NAMALWA (cell line): ENCODE results near the gene SOX2.

ENCODE experiments used
- DNase-seq: peaks from one replicate; pipeline ENCODE4 v3.0.0-alpha.2; 2015; ENCODE audit warnings: low spot score

The SOX2 gene

DNA sequence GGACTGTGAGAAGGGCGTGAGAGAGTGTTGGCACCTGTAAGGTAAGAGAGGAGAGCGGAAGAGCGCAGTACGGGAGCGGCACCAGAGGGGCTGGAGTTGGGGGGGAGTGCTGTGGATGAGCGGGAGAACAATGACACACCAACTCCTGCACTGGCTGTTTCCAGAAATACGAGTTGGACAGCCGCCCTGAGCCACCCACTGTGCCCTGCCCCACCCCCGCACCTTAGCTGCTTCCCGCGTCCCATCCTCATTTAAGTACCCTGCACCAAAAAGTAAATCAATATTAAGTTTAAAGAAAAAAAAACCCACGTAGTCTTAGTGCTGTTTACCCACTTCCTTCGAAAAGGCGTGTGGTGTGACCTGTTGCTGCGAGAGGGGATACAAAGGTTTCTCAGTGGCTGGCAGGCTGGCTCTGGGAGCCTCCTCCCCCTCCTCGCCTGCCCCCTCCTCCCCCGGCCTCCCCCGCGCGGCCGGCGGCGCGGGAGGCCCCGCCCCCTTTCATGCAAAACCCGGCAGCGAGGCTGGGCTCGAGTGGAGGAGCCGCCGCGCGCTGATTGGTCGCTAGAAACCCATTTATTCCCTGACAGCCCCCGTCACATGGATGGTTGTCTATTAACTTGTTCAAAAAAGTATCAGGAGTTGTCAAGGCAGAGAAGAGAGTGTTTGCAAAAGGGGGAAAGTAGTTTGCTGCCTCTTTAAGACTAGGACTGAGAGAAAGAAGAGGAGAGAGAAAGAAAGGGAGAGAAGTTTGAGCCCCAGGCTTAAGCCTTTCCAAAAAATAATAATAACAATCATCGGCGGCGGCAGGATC is at the start of gene SOX2:
Gene SOX2 (plus strand): TSS at position 601 of the 811 bp plus-strand sequence. CDS start 436 bp downstream, outside the sequence.
- DNase-seq: no peak

DNA sequence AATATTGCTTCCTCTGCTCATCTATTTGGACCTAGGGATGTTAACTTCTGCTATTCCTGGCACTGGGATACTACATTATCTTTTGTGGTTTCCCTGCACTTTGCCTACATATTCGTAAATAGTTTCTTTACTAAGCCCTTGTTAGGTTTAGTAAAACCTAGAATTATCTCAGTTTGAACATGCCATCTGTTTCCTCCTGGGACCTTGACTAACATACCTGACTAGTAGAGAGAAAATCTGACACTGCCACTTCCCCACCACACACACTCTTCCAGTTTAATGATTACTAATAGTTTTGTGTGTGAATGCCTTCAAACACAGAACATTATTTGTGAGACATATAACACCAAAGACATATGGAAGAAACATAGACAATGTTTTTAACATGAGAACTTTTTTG is 28.2 kb upstream of the SOX2 start:
- no peak for DNase-seq

DNA sequence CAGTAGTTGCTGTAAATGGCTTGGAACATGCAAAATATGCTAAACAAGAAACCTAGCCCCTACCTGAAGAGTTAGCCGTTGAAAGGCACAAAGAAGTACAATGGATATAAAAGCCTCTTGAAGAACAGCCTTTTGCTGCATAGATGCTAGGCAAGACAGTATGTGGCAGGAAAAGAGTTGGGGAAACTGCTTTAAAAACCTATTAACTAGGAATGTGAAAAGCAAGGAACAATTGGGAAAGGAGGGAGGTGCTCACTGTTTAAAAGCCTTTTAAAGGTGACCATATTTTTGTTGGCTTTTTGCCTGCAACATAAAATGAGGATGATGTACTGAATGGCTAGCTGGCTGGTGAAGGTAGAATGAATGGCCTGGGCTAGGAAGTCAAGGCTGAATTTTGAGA is 24.5 kb upstream of the SOX2 start:
- DNase-seq: no peak

DNA sequence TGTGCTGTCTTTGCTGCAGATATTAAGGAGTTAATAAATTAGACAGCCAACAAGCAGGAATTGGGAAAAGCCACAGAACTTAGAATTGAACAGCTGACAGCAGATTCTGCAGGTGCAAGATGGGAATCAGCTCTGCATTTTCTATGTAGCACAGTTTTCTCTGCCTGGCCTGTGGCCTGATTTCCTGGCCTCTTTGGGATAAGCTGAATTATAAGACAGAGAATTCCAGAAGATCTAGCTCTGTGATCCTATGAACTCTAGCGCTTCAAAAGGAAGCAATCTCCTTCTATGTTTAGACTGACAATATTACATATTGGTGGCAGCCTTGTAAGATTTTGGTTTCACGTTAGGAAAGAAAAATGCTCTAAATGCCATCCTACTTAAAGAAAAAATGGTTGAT is 24.0 kb upstream of the SOX2 start:
- no peak for DNase-seq

DNA sequence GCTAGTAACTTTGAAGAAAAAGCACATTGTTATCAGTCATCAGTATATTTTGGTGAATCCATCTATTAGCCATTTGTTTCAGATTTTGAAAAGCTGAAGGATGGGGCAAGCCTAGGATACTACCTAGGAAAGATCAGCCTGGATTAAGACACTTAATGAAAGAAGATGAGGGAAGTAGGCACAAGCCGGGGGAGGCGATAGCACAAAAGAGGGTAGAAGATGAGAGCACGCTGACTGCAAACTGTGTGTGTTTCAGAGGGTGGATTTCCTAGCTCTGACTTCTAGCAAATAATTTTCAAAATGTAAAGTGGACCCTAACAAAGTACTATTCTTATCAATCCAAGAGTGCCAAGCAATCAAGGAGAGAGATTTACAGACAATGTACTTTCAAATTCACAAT is 22.2 kb upstream of the SOX2 start:
- no peak for DNase-seq

DNA sequence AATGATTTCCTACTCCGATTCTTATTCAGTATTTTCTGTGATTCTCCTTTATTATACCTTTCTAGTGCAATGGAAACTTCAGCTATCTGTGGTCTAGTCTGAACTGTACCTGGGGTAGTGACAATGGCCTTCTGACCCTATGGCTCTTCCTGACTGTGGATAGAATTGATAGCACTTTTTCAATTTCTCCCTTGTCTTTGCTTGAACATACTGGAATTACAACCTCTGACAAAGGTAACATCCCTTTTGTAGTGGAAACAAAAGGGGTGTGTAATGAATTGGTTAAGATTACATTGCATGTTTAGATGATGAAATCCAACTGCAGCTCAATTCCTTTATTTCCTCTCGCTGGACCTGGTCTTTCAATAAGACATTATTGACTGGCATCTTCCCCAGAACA is 21.0 kb upstream of the SOX2 start:
- DNase-seq: no peak

DNA sequence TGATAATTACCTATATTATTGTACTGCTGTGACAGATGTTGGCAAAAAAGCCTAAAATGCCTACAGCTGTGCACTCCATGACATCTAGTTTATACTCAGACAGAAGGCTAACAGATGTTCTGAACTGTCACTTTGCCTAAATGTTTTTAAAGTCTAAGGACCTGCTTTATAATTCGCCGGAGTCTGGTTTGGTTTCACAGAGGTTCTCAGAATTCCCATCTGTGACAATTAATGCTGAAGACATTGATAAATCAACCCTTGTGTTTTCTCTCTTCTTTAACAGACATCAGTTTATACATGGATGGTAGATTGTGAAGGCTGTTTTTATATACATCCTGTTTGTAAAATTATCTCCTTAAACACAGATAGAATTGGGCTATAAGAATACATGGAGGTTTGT is 19.8 kb upstream of the SOX2 start:
- no peak for DNase-seq

DNA sequence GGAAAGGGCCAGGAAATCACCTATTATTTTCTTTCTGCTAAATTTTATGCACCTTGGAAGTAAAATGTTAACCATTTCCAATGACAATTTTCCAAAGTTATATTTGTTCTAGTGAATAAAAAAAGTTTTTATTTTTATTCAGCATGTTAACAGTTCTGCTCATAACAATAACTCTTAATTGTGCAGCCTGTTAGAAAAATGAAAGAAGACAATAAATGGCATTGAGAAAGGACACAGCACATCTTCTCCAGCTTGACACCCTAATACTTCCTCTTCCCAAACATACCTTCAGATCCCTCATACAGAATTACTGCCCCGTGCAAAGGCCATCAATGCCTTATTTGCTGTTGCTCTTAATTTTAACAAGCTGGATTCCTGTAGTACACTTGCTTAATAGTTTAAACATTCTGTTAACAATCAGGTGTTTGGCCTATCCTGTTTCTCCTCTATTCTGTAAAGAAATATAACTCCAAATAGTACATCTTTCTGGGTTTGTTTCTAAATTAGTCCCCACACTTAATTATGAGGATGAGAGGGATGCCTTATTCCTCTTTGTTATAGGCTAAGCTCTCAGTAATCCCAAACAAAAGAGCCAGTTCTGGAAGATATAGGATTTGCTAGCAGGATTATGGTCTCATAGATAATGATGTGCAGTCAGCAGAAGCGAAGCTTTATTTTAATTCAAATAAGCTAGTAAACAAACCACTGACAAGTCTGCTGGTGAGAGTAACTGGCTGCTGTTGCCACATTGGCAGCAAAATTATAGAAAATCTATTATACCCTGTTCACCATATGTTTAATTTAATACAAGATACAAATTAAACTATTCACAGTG is 19.2 kb upstream of the SOX2 start:
- DNase-seq: no peak

DNA sequence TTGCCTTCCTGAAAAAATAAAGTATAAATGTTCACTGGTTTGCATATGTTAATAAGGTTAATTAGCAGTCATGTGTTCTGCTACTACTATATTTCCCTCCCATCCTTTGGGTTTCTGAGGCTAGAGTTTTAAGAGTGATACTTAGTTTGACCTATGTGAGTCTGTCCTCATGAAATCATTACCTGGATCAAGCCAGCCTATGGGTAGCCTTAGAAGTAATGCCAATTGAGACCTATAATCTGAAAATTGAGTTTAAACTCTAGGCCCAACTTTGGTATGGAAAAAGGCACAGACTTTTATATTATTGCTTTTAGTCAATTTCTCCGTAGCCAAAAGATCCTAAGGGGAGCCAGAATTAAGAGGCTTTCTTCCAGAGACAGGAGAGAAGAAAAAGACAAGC is 18.4 kb upstream of the SOX2 start:
- no peak for DNase-seq

DNA sequence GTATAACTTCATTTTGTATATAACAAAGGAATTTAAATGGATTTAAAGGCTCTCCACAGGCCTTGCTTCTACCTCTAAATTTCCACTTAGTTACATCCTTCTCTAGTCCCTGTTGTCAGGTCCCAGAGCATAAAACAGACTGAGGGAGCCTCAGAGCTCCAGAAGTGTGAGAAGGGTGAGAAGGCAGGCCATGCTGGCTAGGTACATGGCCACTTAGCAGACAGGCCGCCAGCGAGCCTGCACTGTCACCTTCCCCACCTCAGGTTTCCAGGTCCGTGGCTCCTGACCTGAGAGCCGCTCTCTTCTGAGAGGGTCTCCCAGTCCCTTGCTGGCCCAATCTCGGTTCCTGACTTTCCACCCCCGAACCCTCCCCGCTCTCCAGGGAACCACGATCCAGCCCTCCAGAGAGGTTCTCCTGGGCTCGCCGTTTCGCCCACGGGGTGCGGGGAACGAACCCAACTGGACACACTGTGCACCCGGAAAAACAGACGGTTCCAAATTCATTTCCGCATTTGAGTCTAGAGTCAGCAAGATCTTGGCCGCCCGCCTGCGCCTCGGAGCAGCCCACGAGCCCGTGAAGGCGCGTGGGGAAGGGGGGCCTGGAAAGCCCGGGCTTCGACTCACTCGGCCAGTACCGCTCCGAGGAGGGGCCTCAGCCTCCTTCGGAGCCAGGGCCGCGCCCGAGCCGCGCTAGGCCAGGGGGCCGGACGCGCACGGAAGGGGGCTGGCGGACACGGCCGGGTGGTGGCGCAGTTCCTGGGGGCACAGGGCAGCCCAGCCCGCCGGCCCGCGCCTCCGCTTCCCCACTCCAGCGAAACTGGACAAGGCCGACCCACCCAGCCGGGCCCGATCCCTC is 16.7 kb upstream of the SOX2 start:
- DNase-seq: no peak

DNA sequence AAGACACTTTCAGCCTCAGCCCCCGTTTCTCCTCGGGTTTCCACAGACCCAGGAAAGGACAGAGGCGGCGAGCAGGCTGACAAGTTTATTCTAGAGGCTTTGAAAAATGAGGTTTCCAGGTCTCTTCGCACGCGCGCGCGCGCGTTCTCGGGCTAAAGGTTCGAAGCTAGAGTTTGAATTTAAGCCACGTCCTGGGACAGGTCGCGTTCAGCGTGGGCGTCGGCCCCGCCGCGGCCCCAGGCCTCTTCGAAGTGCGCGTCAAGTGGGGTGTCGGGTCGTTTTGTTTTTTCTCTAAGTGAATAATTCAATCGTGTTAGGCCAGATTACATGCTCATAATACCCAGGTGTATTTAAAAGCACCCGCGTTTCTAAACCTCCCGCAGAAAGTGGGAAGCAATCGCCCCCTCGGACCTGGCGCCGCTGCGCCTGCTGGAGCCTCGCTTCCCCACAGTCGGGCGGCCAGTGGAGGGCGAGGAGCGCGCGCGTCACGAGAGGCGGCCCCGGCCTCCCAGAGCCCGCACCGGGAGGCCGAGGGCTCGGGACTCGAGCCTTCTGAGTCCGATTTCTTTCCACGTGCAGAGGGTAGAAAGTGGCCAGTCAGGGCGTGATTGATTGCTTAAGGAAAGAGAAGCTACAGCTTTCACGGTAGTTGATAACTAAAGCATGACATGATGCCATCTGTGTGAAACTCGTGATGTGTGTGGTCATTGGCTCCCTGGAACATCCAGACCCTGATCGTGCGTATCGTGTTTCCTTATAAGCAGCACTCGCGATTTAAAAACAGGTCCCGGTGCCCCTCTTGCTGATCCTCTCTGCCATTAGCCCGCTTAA is 15.8 kb upstream of the SOX2 start:
- DNase-seq: no peak

DNA sequence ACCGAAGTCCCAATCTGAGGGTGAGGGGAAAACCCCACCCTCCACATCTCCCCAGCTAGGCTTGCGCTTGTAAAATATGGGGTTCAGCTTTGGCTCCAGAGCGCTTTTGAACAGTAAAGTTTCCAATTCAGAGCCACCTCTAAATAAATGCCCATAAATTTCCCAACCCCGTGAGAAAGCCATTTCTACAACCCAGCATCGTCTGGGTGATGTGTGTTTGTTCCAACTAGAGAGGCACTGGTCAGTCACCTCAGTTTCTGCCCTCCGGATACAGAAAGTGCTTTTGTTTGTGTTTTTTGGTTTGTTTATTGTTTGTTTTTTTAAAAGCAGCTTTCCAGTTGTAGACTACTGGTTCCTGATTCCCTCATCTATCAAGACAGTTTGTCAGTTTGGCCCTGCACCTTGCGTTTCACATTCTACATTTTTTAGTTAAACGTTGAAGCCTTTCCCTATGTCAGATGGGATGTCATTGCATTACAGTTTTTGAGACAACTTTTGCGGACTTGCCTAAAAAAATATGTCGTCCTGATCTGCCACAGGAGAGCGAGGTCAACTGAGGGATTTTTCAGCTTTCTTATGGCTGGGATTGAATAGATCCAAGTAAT is 15.0 kb upstream of the SOX2 start:
- no peak for DNase-seq

DNA sequence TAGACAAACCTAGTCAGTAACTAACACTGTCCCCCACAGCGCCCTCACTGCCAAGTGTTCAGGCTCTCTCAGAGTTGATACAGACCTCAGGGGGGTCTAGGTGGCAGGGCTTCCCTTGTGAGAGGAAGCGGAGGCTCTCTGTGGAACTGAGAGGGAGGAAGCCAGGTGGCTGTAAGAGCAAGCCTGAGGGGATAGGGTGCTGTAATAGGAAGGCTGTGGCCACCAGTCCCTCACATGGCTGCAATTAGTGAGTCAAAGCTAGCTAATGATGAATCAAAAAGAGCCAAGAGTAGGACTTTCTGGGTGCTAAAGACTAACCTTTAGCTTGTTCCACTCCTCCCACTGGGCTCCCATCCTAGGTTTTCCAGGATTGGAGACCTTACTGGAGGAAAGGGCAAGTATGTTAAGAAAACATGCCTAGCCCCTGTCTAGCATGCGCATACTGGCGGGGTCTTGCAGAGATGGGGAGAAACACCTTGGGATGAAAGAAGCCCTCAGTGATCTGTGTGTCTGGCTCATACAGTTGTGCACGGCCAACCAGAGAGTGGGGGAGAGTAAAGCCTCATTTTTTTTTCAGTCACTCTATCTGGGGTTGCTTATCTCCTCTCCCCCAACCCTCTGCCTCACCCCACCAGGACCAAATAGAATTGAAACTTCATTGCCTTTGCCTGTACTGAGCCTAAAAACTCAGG is 13.3 kb upstream of the SOX2 start:
- no peak for DNase-seq

DNA sequence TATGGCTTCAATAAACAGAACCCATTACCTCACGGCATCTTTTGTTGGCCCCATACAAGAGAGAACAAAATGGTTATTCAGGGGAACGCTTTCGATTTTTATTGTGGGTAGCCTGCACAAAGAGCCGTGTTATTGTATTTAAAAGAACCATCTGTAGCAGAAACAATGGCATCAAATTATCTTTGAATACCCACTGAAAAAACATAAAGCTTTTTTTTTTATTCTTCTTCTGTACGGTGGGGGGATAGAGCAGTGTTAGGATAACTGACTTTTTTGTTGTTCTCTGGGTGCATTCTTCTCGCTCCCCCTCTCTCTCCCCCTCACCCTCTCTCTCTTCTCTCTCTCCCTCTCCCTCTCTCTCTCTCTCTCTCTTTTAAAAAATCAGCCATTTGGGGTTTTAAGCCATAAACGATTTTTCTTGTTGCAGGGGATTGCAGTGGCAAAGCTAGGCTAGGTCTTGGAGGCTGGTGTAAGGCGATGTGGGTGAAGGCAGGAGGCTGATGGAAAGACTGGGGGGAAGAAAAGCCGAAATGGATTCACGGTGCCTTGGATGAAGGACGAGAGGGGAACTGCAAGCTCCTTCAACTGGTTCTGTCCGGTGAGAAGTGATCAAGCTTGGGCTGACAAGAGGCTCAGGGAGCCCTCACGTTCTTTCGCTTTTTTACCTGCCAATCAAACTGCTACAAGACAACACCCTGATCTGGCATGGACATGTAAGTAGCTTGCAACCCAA is 12.4 kb upstream of the SOX2 start:
- peak; percentile 28 for DNase-seq

DNA sequence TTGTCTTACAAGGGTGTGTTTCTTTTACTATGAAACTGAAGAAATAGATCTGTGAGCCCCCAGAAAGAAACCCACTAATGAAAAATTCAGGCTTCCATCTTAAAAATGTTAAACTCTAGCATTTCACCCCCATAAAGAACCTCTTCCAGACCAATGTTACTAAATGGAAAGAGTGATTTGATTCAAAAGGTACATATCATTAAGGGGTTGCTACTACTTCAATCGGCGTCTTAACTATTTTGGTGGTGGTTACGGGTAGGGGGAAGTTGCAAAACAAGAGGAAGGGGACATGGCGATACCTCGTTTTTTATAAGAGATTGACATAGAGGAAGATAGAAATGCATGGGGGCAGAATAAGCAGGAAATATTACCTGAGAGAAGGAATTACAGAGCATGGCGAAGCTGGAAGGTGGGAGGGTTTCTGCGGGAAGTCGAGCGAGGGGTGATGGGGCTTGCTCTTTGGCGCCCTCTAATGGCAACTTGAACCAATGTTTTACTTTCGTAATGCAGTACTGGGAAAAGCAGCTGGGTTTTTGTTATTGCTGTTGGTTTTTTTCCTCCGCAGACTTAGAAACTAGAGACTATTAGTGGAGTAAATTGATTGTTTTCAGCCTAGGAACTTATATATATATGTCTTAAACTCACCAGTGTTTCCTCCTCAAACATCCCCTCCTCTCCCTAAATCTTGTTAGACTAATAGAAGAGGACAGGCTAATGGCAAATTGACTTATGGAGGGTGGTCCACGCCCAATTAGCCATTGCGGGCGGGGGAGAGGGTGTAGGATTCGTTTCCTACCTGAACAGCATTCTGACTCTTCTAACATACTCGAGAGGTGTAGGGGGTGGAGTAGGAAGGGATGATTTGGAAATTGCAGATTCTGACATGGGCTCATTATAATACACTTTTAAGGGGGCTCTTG is 11.3 kb upstream of the SOX2 start:
- peak; percentile 81 for DNase-seq

DNA sequence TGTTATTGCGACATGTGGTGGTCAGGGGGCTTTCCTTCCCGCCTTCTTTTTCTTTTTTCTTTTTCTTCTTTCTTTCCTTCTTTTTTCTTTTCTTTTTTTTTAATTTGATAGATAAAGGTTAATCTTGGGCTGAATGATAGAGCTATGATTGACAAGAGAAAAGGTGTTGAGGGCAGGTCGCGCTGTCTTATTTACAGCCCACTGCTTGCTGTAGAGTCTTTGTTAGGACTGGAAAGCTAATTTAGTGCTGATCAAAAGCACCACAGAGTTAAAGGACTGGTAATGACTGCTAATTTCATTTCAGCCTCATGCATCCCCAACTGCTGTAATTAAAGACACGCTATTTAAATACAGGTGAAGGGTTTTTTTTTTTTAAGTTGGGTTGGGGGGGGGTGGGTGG is 10.6 kb upstream of the SOX2 start:
- no peak for DNase-seq

DNA sequence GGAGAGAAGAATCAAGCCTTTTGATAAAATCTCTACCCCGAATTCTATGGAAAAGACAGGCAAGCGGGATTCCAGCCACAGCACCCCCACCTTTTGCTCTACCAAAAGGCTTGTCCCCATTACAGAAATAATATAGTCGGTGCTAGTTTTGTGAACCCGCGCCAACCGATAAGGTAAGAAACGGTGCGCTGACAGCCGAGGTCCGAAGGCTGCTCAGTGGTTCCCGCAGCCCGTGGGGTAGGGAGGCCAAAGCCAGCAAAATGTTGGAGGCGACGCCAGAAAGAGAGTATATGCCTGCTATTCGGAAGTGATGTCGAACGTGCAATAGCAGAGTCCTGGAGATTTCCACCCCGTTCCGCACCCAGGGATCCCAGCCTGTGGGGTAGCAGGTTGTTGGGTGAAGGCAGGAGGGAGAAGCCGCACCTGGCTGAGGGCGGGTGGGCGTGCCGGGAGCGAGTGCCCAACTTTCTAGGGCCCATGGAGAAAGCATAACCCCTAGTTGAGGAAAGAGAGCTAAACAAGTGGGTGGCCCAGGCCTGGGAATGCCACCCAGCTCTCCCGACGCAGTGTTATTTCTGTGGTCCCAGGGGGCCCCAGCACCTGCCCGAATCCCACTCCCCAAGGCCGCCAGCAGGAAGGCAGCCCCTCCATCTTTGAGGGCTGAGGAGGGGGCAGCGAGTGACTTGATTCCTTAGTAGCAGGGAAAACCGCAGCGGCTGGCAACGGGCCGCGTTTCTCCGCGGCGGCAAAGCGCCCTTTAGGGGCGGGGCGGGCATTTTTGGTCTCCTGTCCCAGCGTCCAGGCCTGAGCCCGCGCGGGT is 7.9 kb upstream of the SOX2 start:
- DNase-seq: no peak
